HEK293 (cell line): Measurements from ENCODE around the gene SLC6A9.
A peak's percentile ranks its signal among the peaks of the same experiment; 100 is the strongest.

Experiments used
- GLIS1 ChIP-seq: fragments of 450-650 bp; formaldehyde crosslinking; IDR thresholded peaks from 2 replicates; pipeline ENCODE4 v1.5.1; 2016; ENCODE audit warnings: missing biosample characterization, missing genetic modification characterization
- MEIS1 ChIP-seq: sonication (generic); formaldehyde crosslinking; IDR thresholded peaks from 2 replicates; pipeline ENCODE4 v1.8.1; 2022; ENCODE audit warnings: missing genetic modification reagents, mild to moderate bottlenecking, borderline replicate concordance
- REST ChIP-seq: fragments of 450-650 bp; formaldehyde crosslinking; IDR thresholded peaks from 2 replicates; pipeline ENCODE4 v1.5.1; 2016; ENCODE audit warnings: missing biosample characterization, missing genetic modification characterization
- SP2 ChIP-seq: fragments of 450-650 bp; formaldehyde crosslinking; IDR thresholded peaks from 2 replicates; pipeline ENCODE4 v1.5.1; 2016; ENCODE audit warnings: missing biosample characterization, missing genetic modification characterization
- TSHZ1 ChIP-seq: fragments of 450-650 bp; formaldehyde crosslinking; IDR thresholded peaks from 2 replicates; pipeline ENCODE4 v1.5.1; 2016; ENCODE audit warnings: missing biosample characterization, missing genetic modification characterization, borderline replicate concordance
- ZBTB48 ChIP-seq: fragments of 450-650 bp; formaldehyde crosslinking; IDR thresholded peaks from 2 replicates; pipeline ENCODE4 v1.5.1; 2016; ENCODE audit warnings: missing biosample characterization, missing genetic modification characterization
- ZBTB6 ChIP-seq: fragments of 450-650 bp; formaldehyde crosslinking; IDR thresholded peaks from 2 replicates; pipeline ENCODE4 v1.5.1; 2017; ENCODE audit warnings: missing biosample characterization, missing genetic modification characterization
- ZFP41 ChIP-seq: fragments of 450-650 bp; formaldehyde crosslinking; IDR thresholded peaks from 2 replicates; pipeline ENCODE4 v1.5.1; 2016; ENCODE audit warnings: missing biosample characterization, missing genetic modification characterization, borderline replicate concordance
- ZNF140 ChIP-seq: fragments of 450-650 bp; formaldehyde crosslinking; IDR thresholded peaks from 2 replicates; pipeline ENCODE4 v1.5.1; 2016; ENCODE audit warnings: missing biosample characterization, missing genetic modification characterization
- ZNF146 ChIP-seq: fragments of 450-650 bp; formaldehyde crosslinking; IDR thresholded peaks from 2 replicates; pipeline ENCODE4 v1.5.1; 2016; ENCODE audit warnings: missing biosample characterization, missing genetic modification characterization
- ZNF202 ChIP-seq: fragments of 450-650 bp; formaldehyde crosslinking; IDR thresholded peaks from 2 replicates; pipeline ENCODE4 v1.5.1; 2016; ENCODE audit warnings: missing biosample characterization, missing genetic modification characterization, borderline replicate concordance
- ZNF324 ChIP-seq: fragments of 450-650 bp; formaldehyde crosslinking; IDR thresholded peaks from 2 replicates; pipeline ENCODE4 v1.5.1; 2016; ENCODE audit warnings: missing biosample characterization, missing genetic modification characterization
- ZNF366 ChIP-seq: fragments of 450-650 bp; formaldehyde crosslinking; conservative IDR thresholded peaks from 2 replicates; pipeline ENCODE4 v1.5.1; 2016; ENCODE audit warnings: missing biosample characterization, missing genetic modification characterization
- ZNF404 ChIP-seq: fragments of 450-650 bp; formaldehyde crosslinking; IDR thresholded peaks from 2 replicates; pipeline ENCODE4 v1.5.1; 2017; ENCODE audit warnings: missing biosample characterization, missing genetic modification characterization
- ZNF473 ChIP-seq: fragments of 450-650 bp; formaldehyde crosslinking; IDR thresholded peaks from 2 replicates; pipeline ENCODE4 v1.5.1; 2017; ENCODE audit warnings: missing biosample characterization, missing genetic modification characterization
- ZNF518A ChIP-seq: fragments of 450-650 bp; formaldehyde crosslinking; conservative IDR thresholded peaks from 2 replicates; pipeline ENCODE4 v1.5.1; 2016; ENCODE audit warnings: low read depth, missing biosample characterization, missing genetic modification characterization
- ZNF558 ChIP-seq: fragments of 450-650 bp; formaldehyde crosslinking; IDR thresholded peaks from 2 replicates; pipeline ENCODE4 v1.5.1; 2016; ENCODE audit warnings: missing biosample characterization, missing genetic modification characterization
- ZNF610 ChIP-seq: fragments of 450-650 bp; formaldehyde crosslinking; IDR thresholded peaks from 2 replicates; pipeline ENCODE4 v1.5.1; 2016; ENCODE audit warnings: missing biosample characterization, missing genetic modification characterization, borderline replicate concordance
- ZNF624 ChIP-seq: fragments of 450-650 bp; formaldehyde crosslinking; IDR thresholded peaks from 2 replicates; pipeline ENCODE4 v1.5.1; 2017; ENCODE audit warnings: missing biosample characterization, missing genetic modification characterization
- ZNF670 ChIP-seq: fragments of 450-650 bp; formaldehyde crosslinking; IDR thresholded peaks from 2 replicates; pipeline ENCODE4 v1.5.1; 2016; ENCODE audit warnings: missing biosample characterization, missing genetic modification characterization, low read depth
- ZNF704 ChIP-seq: fragments of 450-650 bp; formaldehyde crosslinking; IDR thresholded peaks from 2 replicates; pipeline ENCODE4 v1.5.1; 2016; ENCODE audit warnings: missing biosample characterization, missing genetic modification characterization
- ZNF747 ChIP-seq: fragments of 450-650 bp; formaldehyde crosslinking; IDR thresholded peaks from 2 replicates; pipeline ENCODE4 v1.5.1; 2016; ENCODE audit warnings: missing biosample characterization, missing genetic modification characterization
- ZNF777 ChIP-seq: fragments of 450-650 bp; formaldehyde crosslinking; IDR thresholded peaks from 2 replicates; pipeline ENCODE4 v1.5.1; 2017; ENCODE audit warnings: missing biosample characterization, missing genetic modification characterization, borderline replicate concordance
- ZNF792 ChIP-seq: fragments of 450-650 bp; formaldehyde crosslinking; IDR thresholded peaks from 2 replicates; pipeline ENCODE4 v1.5.1; 2016; ENCODE audit warnings: missing biosample characterization, missing genetic modification characterization
- ZSCAN30 ChIP-seq: fragments of 450-650 bp; IDR thresholded peaks from 2 replicates; pipeline ENCODE4 v1.5.1; 2018; ENCODE audit warnings: missing biosample characterization, mild to moderate bottlenecking, missing genetic modification characterization, moderate library complexity

The SLC6A9 gene

GRCh38 chr1:43974443-43975248, 56.6 kb downstream of the SLC6A9 start, which contains the start of gene ATP6V0B (continued):
- TF ChIP-seq ZNF366 (0 out of 2 replicates have a peak, but pooled peaks have one; percentile 7), ZNF404 (tag by site-specific recombination) (no peak), ZNF202 (tag by site-specific recombination) (no peak), ZNF146 (tag by site-specific recombination) (no peak), ZNF704 (tag by site-specific recombination) (peak; percentile 97), TSHZ1 (tag by site-specific recombination) (no peak), ZNF610 (tag by site-specific recombination) (no peak), ZFP41 (tag by site-specific recombination) (no peak), ZNF777 (no peak; the same call in 1 of the 2 replicates), ZBTB48 (peak; percentile 56), ZNF558 (no peak), ZNF473 (tag by site-specific recombination) (no peak), ZNF670 (tag by site-specific recombination) (no peak), REST (tag by site-specific recombination) (peak; percentile 27; the same call in 1 of the 2 replicates), MEIS1 (CRISPR knock-in tag) (no peak), ZNF324 (tag by site-specific recombination) (no peak; the same call in 1 of the 2 replicates), ZSCAN30 (tag by site-specific recombination) (0 out of 2 replicates have a peak, but pooled peaks have one; percentile 5), SP2 (tag by site-specific recombination) (peak; percentile 71), ZNF140 (no peak), ZNF747 (tag by site-specific recombination) (no peak), ZNF518A (tag by site-specific recombination) (peak; percentile 15; the same call in 1 of the 2 replicates), GLIS1 (tag by site-specific recombination) (peak; percentile 71), ZNF792 (tag by site-specific recombination) (no peak), ZNF624 (tag by site-specific recombination) (no peak), ZBTB6 (tag by site-specific recombination) (peak; percentile 66; the same call in 1 of the 2 replicates)
